H9 (cell line): ENCODE results near the gene KCTD12. TPM values are rescaled to one million over a fixed set of nuclear protein-coding genes. Genes with fewer than 3 reads are reported as not detected.

Experiments
- DNase-seq: peaks from one replicate; pipeline ENCODE4 v3.0.0-alpha.2; 2017
- H2AFZ ChIP-seq: one replicate; pipeline ENCODE4 v1.6.1; 2013; ENCODE audit warnings: mild to moderate bottlenecking, low read length, control low read depth, moderate library complexity
- H2AK5ac ChIP-seq: 2 replicates; pipeline ENCODE4 v1.6.1; 2013; ENCODE audit warnings: low read length, control low read depth, mixed read lengths; ENCODE audit not compliant: insufficient read length
- H2BK120ac ChIP-seq: one replicate; pipeline ENCODE4 v1.6.1; 2013; ENCODE audit warnings: low read depth, mild to moderate bottlenecking, low read length, control low read depth, inconsistent platforms; ENCODE audit not compliant: poor library complexity, severe bottlenecking
- H2BK12ac ChIP-seq: 2 replicates; pipeline ENCODE4 v1.6.1; 2013; ENCODE audit warnings: low read length, control low read depth, mixed read lengths, low read depth; ENCODE audit not compliant: insufficient read length
- H2BK15ac ChIP-seq: 2 replicates; pipeline ENCODE4 v1.6.1; 2013; ENCODE audit warnings: low read depth, low read length, control low read depth
- H2BK20ac ChIP-seq: one replicate; pipeline ENCODE4 v1.6.1; 2013; ENCODE audit warnings: low read depth, mild to moderate bottlenecking, low read length, control low read depth, inconsistent platforms; ENCODE audit not compliant: poor library complexity, severe bottlenecking
- H2BK5ac ChIP-seq: 2 replicates; pipeline ENCODE4 v1.6.1; 2013; ENCODE audit warnings: low read length, control low read depth, mixed read lengths; ENCODE audit not compliant: insufficient read length
- H3K14ac ChIP-seq: 2 replicates; pipeline ENCODE4 v1.6.1; 2013; ENCODE audit warnings: low read length, control low read depth; ENCODE audit not compliant: insufficient read depth
- H3K18ac ChIP-seq: 2 replicates; pipeline ENCODE4 v1.6.1; 2013; ENCODE audit warnings: low read depth, mild to moderate bottlenecking, mixed read lengths, low read length, control low read depth; ENCODE audit not compliant: insufficient read length
- H3K23ac ChIP-seq: 2 replicates; pipeline ENCODE4 v1.6.1; 2013; ENCODE audit warnings: low read length, control low read depth, mixed read lengths, low read depth; ENCODE audit not compliant: insufficient read length
- H3K23me2 ChIP-seq: 2 replicates; pipeline ENCODE4 v1.6.1; 2013; ENCODE audit warnings: low read depth, mild to moderate bottlenecking, mixed read lengths, low read length, control low read depth; ENCODE audit not compliant: insufficient read length, poor library complexity, severe bottlenecking
- H3K27ac ChIP-seq: 2 replicates; pipeline ENCODE4 v1.5.1; 2013; ENCODE audit warnings: low read length, control low read depth, mixed read lengths, low read depth; ENCODE audit not compliant: insufficient read length
- H3K27me3 ChIP-seq: 2 replicates; pipeline ENCODE4 v1.6.1; 2013; ENCODE audit warnings: low read length, control low read depth, inconsistent platforms; ENCODE audit not compliant: insufficient read depth
- H3K4ac ChIP-seq: 2 replicates; pipeline ENCODE4 v1.6.1; 2013; ENCODE audit warnings: low read depth, mild to moderate bottlenecking, control low read depth, inconsistent platforms, low read length, moderate library complexity
- H3K4me1 ChIP-seq: 2 replicates; pipeline ENCODE4 v1.6.1; 2013; ENCODE audit warnings: low read length, control low read depth, inconsistent platforms; ENCODE audit not compliant: insufficient read depth
- H3K4me2 ChIP-seq: 2 replicates; pipeline ENCODE4 v1.6.1; 2013; ENCODE audit warnings: low read length, control low read depth, mixed read lengths; ENCODE audit not compliant: insufficient read length, insufficient read depth
- H3K56ac ChIP-seq: 2 replicates; pipeline ENCODE4 v1.6.1; 2013; ENCODE audit warnings: low read depth, mild to moderate bottlenecking, mixed read lengths, low read length, control low read depth; ENCODE audit not compliant: insufficient read length
- H3K79me1 ChIP-seq: 2 replicates; pipeline ENCODE4 v1.6.1; 2013; ENCODE audit warnings: low read depth, mild to moderate bottlenecking, moderate library complexity, low read length, control low read depth, inconsistent platforms; ENCODE audit not compliant: insufficient read depth, poor library complexity, severe bottlenecking
- H3K79me2 ChIP-seq: 2 replicates; pipeline ENCODE4 v1.6.1; 2013; ENCODE audit warnings: low read length, control low read depth, inconsistent platforms; ENCODE audit not compliant: insufficient read depth
- H3K9ac ChIP-seq: 2 replicates; pipeline ENCODE4 v1.6.1; 2013; ENCODE audit warnings: low read length, control low read depth, mixed read lengths; ENCODE audit not compliant: insufficient read length; ENCODE audit errors: extremely low read depth
- H3K9me3 ChIP-seq: one replicate; pipeline ENCODE4 v1.6.1; 2013; ENCODE audit warnings: low read depth, low read length, inconsistent platforms; ENCODE audit not compliant: control insufficient read depth
- H3T11ph ChIP-seq: one replicate; pipeline ENCODE4 v1.6.1; 2013; ENCODE audit warnings: mild to moderate bottlenecking, low read length, control low read depth, inconsistent platforms
- H4K20me1 ChIP-seq: one replicate; pipeline ENCODE4 v1.6.1; 2013; ENCODE audit not compliant: control insufficient read depth, insufficient read length, insufficient read depth
- H4K5ac ChIP-seq: 2 replicates; pipeline ENCODE4 v1.6.1; 2013; ENCODE audit warnings: low read depth, mild to moderate bottlenecking, mixed read lengths, low read length, control low read depth; ENCODE audit not compliant: insufficient read length
- H4K8ac ChIP-seq: replicated peaks from 2 replicates; pipeline ENCODE4 v1.6.1; 2013; ENCODE audit warnings: low read length, control low read depth, mixed read lengths, low read depth; ENCODE audit not compliant: insufficient read length
- H4K91ac ChIP-seq: 2 replicates; pipeline ENCODE4 v1.6.1; 2013; ENCODE audit warnings: low read depth, mild to moderate bottlenecking, moderate library complexity, mixed read lengths, low read length, control low read depth; ENCODE audit not compliant: insufficient read length
- H3K27ac Mint-ChIP-seq, 3 experiments: 2 replicates in 2 of 3; 3 replicates in 1 of 3; pipeline ENCODE4 v1.8.0; 2020 to 2021; ENCODE audit warnings: mixed read lengths in 3 of 3, mild to moderate bottlenecking in 1 of 3, moderate library complexity in 1 of 3
- H3K27me3 Mint-ChIP-seq: 2 replicates; pipeline ENCODE4 v1.8.0; 2021; ENCODE audit warnings: low read depth, mild to moderate bottlenecking, moderate library complexity, mixed read lengths
- H3K36me3 Mint-ChIP-seq, 3 experiments: 2 replicates in 2 of 3; 3 replicates in 1 of 3; pipeline ENCODE4 v1.8.0; 2020 to 2021; ENCODE audit warnings: low read depth in 3 of 3, mixed read lengths in 3 of 3; ENCODE audit not compliant: insufficient read depth in 1 of 3
- H3K4me1 Mint-ChIP-seq, 2 experiments: 2 replicates each; pipeline ENCODE4 v1.8.0; 2020; ENCODE audit warnings: mixed read lengths in 2 of 2
- H3K4me3 Mint-ChIP-seq, 2 experiments: 2 replicates in 1 of 2; 3 replicates in 1 of 2; pipeline ENCODE4 v1.8.0; 2020 to 2021; ENCODE audit warnings: mild to moderate bottlenecking in 2 of 2, mixed read lengths in 2 of 2, moderate library complexity in 1 of 2
- H3K9me3 Mint-ChIP-seq, 2 experiments: 2 replicates in 1 of 2; 3 replicates in 1 of 2; pipeline ENCODE4 v1.8.0; 2020; ENCODE audit warnings: mild to moderate bottlenecking in 2 of 2, mixed read lengths in 2 of 2, moderate library complexity in 1 of 2
- WGBS: extraction: QIAGEN DNeasy Blood & Tissue Kit; methylation state at CpG from one replicate; pipeline ENCODE4 v1.1.7; 2013; ENCODE audit warnings: missing lambda C conversion rate, low lambda C conversion rate, mixed read lengths; ENCODE audit not compliant: insufficient read length; ENCODE audit errors: extremely low coverage; 5-methylcytosine and 5-hydroxymethylcytosine counted together
- total RNA-seq: library from RNA; stranded (reverse); gene quantifications from 2 replicates; pipeline ENCODE4 v1.2.1, GENCODE V29; 2021
- TF ChIP-seq, protein P1 (sequence below): fragments of 200-600 bp; sonication (generic); conservative IDR thresholded peaks from 3 replicates; pipeline ENCODE4 v1.8.0; 2021; ENCODE audit warnings: antibody characterized with exemption, mild to moderate bottlenecking

The KCTD12 gene
- total RNA-seq, 1 experiment from 2014 or later, result 3.4 TPM

DNA sequence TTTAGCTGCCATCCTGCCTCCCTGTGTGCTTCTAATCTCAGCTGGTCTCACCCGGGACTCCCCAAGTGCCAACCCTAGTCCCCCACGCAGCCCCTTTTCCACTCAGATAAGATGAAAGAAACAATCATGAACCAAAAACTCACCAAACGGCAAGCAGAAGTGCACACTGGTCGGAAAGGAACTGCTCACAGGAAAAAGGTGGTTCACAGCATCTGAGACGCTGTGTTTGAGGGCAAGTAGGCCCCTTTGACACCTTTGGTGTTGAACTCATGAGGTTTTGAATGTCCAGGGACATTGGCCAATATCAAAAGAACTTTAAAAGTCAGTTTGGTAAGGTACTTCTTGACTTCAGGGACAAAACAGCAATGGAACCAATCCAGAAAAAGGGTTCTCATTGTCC lies 41.8 kb upstream of the KCTD12 start:
- Histone ChIP-seq H3K4me1 (no peaks in the 10 kb centered on the region), H3K79me1 (no peaks in the 10 kb centered on the region), H2AFZ (no peak overlapping the region), H4K20me1 (no peaks in the 10 kb centered on the region), H4K5ac (no peak overlapping the region), H3K23ac (no peak overlapping the region), H3K9me3 (no peaks in the 10 kb centered on the region), H3K56ac (no peak overlapping the region), H4K8ac (no peak overlapping the region), H3K27ac (no peak overlapping the region), H4K91ac (no peak overlapping the region), H2BK20ac (no peak overlapping the region), H3K4me2 (no peak overlapping the region), H2BK12ac (no peak overlapping the region), H2AK5ac (no peak overlapping the region), H3K23me2 (no peaks in the 10 kb centered on the region), H3K14ac (no peak overlapping the region), H2BK120ac (no peak overlapping the region), H3K9ac (no peak overlapping the region), H3K4ac (no peak overlapping the region), H3K18ac (no peak overlapping the region), H2BK15ac (no peak overlapping the region), H3K27me3 (no peaks in the 10 kb centered on the region), H2BK5ac (no peak overlapping the region), H3T11ph (no peak overlapping the region), H3K79me2 (no peaks in the 10 kb centered on the region)
- DNase-seq, result no peak
- no peak overlapping the region for H3K27ac Mint-ChIP-seq
- H3K36me3 Mint-ChIP-seq, result no peaks in the 10 kb centered on the region; a peak in 1 of 7 replicates
- H3K4me1 Mint-ChIP-seq, result peaks cover 3 to 5% of the 10 kb centered on the region in 2 experiments; a peak in 2 of 4 replicates
- H3K27me3 Mint-ChIP-seq, result peaks cover 2% of the 10 kb centered on the region; the same call in 1 of the 2 replicates
- no peaks in the 10 kb centered on the region; a peak in 1 of 5 replicates for H3K9me3 Mint-ChIP-seq
- H3K4me3 Mint-ChIP-seq, result no peak overlapping the region
- WGBS, result no CpG with 5 or more reads among the region's 5 CpGs
- TF ChIP-seq, protein P1, sequence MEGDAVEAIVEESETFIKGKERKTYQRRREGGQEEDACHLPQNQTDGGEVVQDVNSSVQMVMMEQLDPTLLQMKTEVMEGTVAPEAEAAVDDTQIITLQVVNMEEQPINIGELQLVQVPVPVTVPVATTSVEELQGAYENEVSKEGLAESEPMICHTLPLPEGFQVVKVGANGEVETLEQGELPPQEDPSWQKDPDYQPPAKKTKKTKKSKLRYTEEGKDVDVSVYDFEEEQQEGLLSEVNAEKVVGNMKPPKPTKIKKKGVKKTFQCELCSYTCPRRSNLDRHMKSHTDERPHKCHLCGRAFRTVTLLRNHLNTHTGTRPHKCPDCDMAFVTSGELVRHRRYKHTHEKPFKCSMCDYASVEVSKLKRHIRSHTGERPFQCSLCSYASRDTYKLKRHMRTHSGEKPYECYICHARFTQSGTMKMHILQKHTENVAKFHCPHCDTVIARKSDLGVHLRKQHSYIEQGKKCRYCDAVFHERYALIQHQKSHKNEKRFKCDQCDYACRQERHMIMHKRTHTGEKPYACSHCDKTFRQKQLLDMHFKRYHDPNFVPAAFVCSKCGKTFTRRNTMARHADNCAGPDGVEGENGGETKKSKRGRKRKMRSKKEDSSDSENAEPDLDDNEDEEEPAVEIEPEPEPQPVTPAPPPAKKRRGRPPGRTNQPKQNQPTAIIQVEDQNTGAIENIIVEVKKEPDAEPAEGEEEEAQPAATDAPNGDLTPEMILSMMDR, result no peak
